ENCODE results near the gene SLC7A7.
"Not testable (repeated sequence)": the region's sequence is repeated elsewhere in the genome, so short reads cannot be mapped to it uniquely, and the experiment has no call there.

The SLC7A7 gene

DNA sequence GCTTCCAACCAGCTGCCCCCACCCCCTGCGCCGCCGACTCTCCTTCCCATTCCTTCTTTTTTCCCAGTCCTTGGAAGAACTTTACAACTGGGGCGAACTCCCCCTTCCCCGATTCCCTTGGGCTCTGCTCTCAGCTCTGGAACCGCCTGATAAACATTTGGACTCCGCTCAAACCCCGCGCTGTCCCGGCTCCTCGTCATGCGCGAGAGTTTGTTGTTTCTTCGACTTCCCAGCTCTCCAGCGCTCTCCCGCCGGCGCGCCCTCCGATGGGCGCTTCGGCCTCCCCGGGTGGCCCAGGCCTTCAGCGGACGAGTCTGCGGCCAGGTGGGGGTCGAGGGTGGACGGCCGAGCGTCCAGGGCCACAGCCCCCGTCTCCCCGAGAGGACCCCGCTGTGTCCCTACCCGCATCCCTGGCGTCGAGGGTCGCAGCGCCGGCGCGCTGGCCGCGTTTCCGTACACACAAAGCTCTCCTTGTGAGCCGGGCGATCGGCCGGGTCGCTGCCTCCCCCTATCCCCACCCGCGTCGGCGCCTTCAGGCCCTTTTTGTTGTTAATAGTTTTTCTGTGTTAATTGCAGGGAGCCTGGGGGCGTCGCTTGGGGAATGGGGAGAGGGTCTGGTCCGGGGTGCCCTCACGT lies 22.0 kb upstream of the SLC7A7 start:
- DNase-seq (ENCODE audit: low read depth) = no peak
- TF ChIP-seq, protein P1, sequence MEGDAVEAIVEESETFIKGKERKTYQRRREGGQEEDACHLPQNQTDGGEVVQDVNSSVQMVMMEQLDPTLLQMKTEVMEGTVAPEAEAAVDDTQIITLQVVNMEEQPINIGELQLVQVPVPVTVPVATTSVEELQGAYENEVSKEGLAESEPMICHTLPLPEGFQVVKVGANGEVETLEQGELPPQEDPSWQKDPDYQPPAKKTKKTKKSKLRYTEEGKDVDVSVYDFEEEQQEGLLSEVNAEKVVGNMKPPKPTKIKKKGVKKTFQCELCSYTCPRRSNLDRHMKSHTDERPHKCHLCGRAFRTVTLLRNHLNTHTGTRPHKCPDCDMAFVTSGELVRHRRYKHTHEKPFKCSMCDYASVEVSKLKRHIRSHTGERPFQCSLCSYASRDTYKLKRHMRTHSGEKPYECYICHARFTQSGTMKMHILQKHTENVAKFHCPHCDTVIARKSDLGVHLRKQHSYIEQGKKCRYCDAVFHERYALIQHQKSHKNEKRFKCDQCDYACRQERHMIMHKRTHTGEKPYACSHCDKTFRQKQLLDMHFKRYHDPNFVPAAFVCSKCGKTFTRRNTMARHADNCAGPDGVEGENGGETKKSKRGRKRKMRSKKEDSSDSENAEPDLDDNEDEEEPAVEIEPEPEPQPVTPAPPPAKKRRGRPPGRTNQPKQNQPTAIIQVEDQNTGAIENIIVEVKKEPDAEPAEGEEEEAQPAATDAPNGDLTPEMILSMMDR (IDR thresholded peaks at IDR 0.05; ENCODE audit: control insufficient read depth, extremely low read depth, insufficient read depth) = no peak
- peak overlapping the region; percentile 35 for H3K4me3 ChIP-seq (ENCODE audit: low read depth, low read length)

DNA sequence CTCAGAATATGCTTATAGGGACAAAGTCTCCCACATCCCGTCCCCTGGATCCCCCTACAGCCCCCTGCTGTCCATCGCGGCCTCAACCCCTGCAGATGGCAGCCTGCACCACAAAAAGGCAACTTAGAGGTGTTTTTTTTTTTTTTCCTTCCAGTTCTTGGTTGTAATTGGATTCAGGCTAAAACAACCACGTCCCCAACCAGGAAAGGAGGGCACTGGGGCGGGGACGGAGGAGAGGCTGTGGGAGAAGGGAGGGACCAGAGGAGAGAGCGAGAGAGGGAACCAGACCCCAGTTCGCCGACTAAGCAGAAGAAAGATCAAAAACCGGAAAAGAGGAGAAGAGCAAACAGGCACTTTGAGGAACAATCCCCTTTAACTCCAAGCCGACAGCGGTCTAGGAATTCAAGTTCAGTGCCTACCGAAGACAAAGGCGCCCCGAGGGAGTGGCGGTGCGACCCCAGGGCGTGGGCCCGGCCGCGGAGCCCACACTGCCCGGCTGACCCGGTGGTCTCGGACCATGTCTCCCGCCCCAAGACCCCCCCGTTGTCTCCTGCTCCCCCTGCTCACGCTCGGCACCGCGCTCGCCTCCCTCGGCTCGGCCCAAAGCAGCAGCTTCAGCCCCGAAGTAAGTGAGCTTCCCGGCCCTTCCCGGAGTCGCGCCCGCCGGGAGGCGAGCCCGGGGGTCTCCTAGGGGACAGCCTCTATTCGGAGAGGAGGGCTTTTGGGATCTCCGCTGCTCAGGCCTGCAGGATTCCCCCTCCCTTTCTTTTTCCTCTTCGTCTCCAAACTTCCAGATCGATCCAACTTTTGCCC lies 21.3 kb upstream of the SLC7A7 start, which contains the start of gene MMP14:
MMP14 (plus strand) TSS at position 285 of the 813 bp plus-strand sequence; CDS start at position 518, 233 bp downstream.
- no peak for DNase-seq (ENCODE audit: low read depth)
- TF ChIP-seq, protein P1 (IDR thresholded peaks at IDR 0.05; ENCODE audit: control insufficient read depth, extremely low read depth, insufficient read depth) = no peak
- peak within 1 kb of the TSS; percentile 35 for H3K4me3 ChIP-seq (ENCODE audit: low read depth, low read length)

DNA sequence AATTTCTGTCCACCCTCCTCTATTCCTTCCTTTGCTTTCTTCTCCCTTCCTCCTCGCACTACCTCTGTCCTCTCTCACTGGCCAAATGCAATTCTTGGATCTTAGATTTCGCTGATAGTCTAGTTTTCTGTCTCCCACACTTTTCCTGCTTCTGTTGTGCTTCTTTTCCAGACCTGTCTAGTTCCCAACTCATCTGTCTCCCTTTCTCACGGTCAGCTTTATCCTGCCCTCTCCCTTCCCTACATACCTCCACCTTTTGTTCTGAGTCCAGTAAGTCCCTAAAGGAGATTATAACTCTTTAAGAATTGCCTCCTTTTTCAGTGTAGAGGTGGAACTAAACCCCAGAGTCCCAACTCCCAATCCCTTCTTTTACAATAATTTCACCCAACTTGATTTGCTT lies 20.3 kb upstream of the SLC7A7 start:
- TF ChIP-seq, protein P1 (IDR thresholded peaks at IDR 0.05; ENCODE audit: control insufficient read depth, extremely low read depth, insufficient read depth) = no peak
- DNase-seq (ENCODE audit: low read depth) = no peak
- no peak overlapping the region for H3K4me3 ChIP-seq (ENCODE audit: low read depth, low read length)

DNA sequence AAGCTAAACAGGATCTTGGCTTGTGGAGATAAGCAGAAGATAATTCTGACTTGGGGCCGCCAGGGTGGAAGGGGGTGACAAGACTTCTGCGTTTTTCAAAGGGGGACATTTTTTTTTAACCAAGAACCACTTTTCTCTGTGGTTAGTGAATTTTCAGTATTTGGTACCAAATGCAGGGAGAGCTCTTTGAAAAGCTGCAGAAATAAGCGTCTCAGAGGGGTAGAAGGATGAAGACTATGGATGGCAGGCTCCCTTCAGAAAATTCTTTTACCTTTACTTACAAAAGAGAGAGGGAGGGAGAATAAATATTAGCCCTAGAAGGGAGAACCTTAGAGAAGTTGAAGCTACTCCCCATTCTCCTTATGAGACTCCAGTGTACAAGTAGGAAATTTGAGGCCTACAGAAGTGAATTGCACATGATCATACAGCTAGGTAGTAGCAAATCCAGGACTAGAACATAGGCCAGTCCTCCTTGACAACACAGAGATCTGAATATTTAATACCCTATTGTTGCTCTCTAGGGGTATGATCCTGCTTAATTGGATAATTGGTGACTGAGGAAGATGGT lies 15.3 kb upstream of the SLC7A7 start:
- no peak for DNase-seq (ENCODE audit: low read depth)
- TF ChIP-seq, protein P1 (IDR thresholded peaks at IDR 0.05; ENCODE audit: control insufficient read depth, extremely low read depth, insufficient read depth) = no peak

DNA sequence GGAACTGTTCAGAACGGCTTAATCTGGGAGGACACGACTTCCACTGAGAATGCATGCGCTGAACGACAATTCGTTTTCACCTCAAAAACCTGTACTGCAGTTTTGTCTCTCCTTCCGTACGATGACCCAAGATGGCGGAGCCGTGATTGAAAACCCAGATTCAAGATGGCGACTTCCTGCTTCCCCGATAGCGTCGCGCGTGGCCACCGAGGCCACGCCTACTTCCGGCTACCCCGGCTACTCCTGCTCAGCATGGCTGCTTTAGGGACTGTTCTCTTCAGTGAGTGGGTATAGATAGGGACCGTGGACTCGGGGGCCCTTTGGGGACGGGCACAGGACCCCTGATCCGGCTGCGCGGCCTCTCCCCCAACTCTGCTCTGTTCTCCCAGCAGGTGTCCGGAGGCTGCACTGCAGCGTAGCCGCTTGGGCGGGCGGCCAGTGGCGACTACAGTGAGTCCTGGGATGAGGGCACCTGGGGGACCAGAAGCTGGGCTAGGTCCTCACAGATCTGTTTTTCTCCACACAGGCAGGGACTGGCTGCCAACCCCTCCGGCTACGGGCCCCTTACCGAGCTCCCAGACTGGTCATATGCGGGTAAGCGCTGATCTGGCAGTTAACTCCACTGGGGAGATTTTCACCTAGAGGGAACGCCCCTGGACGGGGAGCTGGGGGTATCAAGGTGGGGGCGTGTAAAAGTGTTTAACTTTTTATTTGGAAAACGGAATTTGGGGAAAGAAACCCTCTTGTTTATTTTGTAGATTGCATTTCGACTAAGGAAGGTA lies 14.6 kb upstream of the SLC7A7 start, which contains the start of gene MRPL52:
MRPL52 (plus strand) TSS at position 227 of the 782 bp plus-strand sequence; CDS start at position 253, 26 bp downstream.
- TF ChIP-seq, protein P1 (IDR thresholded peaks at IDR 0.05; ENCODE audit: control insufficient read depth, extremely low read depth, insufficient read depth) = no peak
- peak; percentile 58 for DNase-seq (ENCODE audit: low read depth)
- peak within 1 kb of the TSS; percentile 96 for H3K4me3 ChIP-seq (ENCODE audit: low read depth, low read length)

More for the DNA sequence above, 15.3 kb upstream of the SLC7A7 start:
- H3K4me3 ChIP-seq (ENCODE audit: low read depth, low read length) = peak overlapping the region; percentile 96

DNA sequence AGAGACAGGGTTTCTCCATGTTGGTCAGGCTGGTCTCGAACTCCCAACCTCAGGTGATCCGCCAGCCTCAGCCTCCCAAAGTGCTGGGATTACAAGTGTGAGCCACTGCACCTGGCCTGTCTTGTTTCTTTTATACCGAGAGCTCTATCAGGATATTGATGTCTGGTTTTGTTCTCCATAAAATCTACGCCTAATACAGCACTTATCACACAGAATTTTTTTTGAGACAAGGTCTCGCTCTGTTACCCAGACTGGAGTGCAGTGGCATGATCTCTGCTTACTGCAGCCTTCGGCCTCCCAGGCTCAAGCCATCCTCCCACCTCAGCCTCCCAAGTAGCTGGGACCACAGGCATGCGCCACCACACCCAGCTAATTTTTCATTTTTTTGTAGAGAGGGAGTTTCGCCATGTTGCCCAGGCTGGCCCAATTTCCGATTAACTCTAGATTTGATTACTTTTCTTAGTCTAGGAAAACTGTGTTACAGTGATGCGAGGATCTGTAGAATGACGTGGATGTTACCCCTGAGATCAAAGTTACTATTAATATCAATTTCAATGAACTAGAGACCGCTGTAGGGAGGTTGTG lies 13.9 kb upstream of the SLC7A7 start:
- not testable (repeated sequence) for DNase-seq (ENCODE audit: low read depth)

More for the DNA sequence above, 13.9 kb upstream of the SLC7A7 start:
- H3K4me3 ChIP-seq (ENCODE audit: low read depth, low read length) = peak overlapping the region; percentile 96
